MM.1S (cell line): ENCODE results near the gene ZNF385D.

Experiments used
- EZH2 ChIP-seq: fragments of 300-600 bp; sonication (generic); optimal IDR thresholded peaks from 2 replicates; pipeline ENCODE3; 2017; ENCODE audit warnings: low read depth, mild to moderate bottlenecking, antibody characterized with exemption, low read length, mixed read lengths
- TF ChIP-seq, protein P1 (sequence below): fragments of 300-600 bp; sonication (generic); IDR thresholded peaks from 2 replicates; pipeline ENCODE4 v1.5.1; 2016; ENCODE audit warnings: antibody characterized with exemption, low read length, mixed read lengths

- TF ChIP-seq, protein P1, sequence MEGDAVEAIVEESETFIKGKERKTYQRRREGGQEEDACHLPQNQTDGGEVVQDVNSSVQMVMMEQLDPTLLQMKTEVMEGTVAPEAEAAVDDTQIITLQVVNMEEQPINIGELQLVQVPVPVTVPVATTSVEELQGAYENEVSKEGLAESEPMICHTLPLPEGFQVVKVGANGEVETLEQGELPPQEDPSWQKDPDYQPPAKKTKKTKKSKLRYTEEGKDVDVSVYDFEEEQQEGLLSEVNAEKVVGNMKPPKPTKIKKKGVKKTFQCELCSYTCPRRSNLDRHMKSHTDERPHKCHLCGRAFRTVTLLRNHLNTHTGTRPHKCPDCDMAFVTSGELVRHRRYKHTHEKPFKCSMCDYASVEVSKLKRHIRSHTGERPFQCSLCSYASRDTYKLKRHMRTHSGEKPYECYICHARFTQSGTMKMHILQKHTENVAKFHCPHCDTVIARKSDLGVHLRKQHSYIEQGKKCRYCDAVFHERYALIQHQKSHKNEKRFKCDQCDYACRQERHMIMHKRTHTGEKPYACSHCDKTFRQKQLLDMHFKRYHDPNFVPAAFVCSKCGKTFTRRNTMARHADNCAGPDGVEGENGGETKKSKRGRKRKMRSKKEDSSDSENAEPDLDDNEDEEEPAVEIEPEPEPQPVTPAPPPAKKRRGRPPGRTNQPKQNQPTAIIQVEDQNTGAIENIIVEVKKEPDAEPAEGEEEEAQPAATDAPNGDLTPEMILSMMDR = no peak
- no peak for TF ChIP-seq EZH2
These were observed 129.8 kb downstream of the ZNF385D start for GRCh38 chr3:21621181-21621651.
